Mesothelial cell of epicardium (in vitro differentiated cells): ENCODE results near the gene FOXD4L1. TPM values are rescaled to one million over a fixed set of nuclear protein-coding genes. Genes with fewer than 3 reads are reported as not detected.
"Not testable (repeated sequence)": the region's sequence is repeated elsewhere in the genome, so short reads cannot be mapped to it uniquely, and the experiment has no call there.

Experiments
- DNase-seq, 2 experiments: peaks; one replicate each; pipeline ENCODE4 v3.0.0; 2021; ENCODE audit warnings: low spot score in 2 of 2; ENCODE audit not compliant: unreplicated experiment in 2 of 2
- H3K27ac Mint-ChIP-seq: 2 replicates; pipeline ENCODE4 v1.8.0; 2021; ENCODE audit warnings: mixed read lengths
- H3K27me3 Mint-ChIP-seq: 2 replicates; pipeline ENCODE4 v1.8.0; 2021; ENCODE audit warnings: low read depth, mixed read lengths
- H3K36me3 Mint-ChIP-seq: 2 replicates; pipeline ENCODE4 v1.8.0; 2021; ENCODE audit warnings: mixed read lengths
- H3K4me1 Mint-ChIP-seq: 2 replicates; pipeline ENCODE4 v1.8.0; 2021; ENCODE audit warnings: mixed read lengths
- H3K4me3 Mint-ChIP-seq: 2 replicates; pipeline ENCODE4 v1.8.0; 2021; ENCODE audit warnings: mild to moderate bottlenecking, moderate library complexity, mixed read lengths
- H3K9me3 Mint-ChIP-seq: 2 replicates; pipeline ENCODE4 v1.8.0; 2021; ENCODE audit warnings: mixed read lengths
- total RNA-seq: library from RNA; stranded (reverse); gene quantifications from 3 replicates; pipeline ENCODE4 v1.2.1, GENCODE V29; 2021

FOXD4L1 gene
- total RNA-seq = 0.16 to 0.50 TPM (median 0.49 TPM) in 3 replicates

GRCh38 chr2:113498365-113498764 is at the start of gene FOXD4L1:
Gene FOXD4L1 (plus strand): TSS chr2:113498665. CDS start chr2:113499257, 592 bp downstream.
- not testable (repeated sequence) for H3K36me3 Mint-ChIP-seq, H3K4me3 Mint-ChIP-seq, H3K4me1 Mint-ChIP-seq, H3K27ac Mint-ChIP-seq, DNase-seq, H3K9me3 Mint-ChIP-seq
- peaks cover 42% of the 10 kb centered on the region for H3K27me3 Mint-ChIP-seq

DNA sequence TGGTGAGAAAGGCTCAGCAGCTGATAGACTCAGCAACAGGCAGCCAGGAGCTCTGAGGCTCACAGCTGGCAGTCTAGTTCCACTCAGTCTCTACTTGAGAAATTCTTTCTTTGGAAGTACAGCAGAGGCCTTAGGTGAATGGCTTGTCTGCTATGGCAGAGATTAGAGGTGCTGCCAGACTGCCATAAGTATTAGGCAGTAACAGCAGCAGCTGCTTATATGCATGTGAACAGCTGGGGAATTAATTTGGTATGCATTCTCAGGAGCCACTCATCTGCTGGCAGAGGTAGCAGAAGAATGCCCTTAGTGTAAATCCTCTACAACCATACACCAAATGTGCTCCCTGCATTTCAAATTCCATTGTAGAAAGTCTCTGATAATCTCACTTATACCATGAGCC is 32.7 kb upstream of the FOXD4L1 start:
- not testable (repeated sequence) for H3K27ac Mint-ChIP-seq, DNase-seq, H3K27me3 Mint-ChIP-seq, H3K4me1 Mint-ChIP-seq, H3K36me3 Mint-ChIP-seq, H3K4me3 Mint-ChIP-seq, H3K9me3 Mint-ChIP-seq

GRCh38 chr2:113476688-113477368 is 21.6 kb upstream of the FOXD4L1 start:
- not testable (repeated sequence) for H3K4me1 Mint-ChIP-seq, H3K27me3 Mint-ChIP-seq, DNase-seq, H3K27ac Mint-ChIP-seq, H3K4me3 Mint-ChIP-seq, H3K9me3 Mint-ChIP-seq
- peaks cover 12% of the 10 kb centered on the region for H3K36me3 Mint-ChIP-seq

- not testable (repeated sequence) for H3K4me3 Mint-ChIP-seq, H3K36me3 Mint-ChIP-seq, H3K9me3 Mint-ChIP-seq, DNase-seq, H3K27ac Mint-ChIP-seq, H3K4me1 Mint-ChIP-seq
- H3K27me3 Mint-ChIP-seq = peaks cover 29% of the 10 kb centered on the region
Measured at GRCh38 chr2:113496527-113496926, 1.9 kb upstream of the FOXD4L1 start.

DNA sequence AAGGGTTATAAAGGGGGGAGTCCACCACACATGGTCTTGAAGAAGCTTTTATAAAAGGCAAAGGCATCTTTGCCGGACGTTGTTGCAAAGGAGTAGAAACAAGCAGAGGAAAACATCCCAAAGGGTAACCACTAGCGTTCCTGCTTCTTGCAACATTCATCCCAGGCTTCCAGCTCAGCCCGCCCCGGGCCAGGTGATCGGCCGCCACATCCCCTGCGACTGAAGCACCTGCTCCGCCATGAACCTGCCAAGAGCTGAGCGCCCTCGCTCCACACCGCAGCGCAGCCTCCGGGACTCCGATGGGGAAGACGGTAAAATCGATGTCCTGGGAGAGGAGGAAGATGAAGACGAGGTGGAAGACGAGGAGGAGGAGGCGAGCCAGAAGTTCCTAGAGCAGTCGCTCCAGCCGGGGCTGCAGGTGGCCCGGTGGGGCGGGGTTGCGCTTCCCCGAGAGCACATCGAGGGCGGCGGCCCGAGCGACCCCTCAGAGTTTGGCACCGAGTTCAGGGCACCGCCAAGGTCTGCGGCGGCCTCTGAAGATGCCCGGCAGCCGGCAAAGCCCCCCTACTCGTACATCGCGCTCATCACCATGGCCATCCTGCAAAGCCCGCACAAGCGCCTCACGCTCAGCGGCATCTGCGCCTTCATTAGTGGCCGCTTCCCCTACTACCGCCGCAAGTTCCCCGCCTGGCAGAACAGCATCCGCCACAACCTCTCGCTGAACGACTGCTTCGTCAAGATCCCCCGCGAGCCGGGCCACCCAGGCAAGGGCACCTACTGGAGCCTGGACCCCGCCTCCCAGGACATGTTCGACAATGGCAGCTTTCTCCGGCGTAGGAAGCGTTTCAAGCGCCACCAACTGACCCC is 787 bp downstream of the FOXD4L1 start:
- H3K9me3 Mint-ChIP-seq, H3K36me3 Mint-ChIP-seq, H3K4me3 Mint-ChIP-seq, DNase-seq, H3K27ac Mint-ChIP-seq, H3K4me1 Mint-ChIP-seq: not testable (repeated sequence)
- peaks cover 48% of the 10 kb centered on the region for H3K27me3 Mint-ChIP-seq

GRCh38 chr2:113499886-113500722 is 1.6 kb downstream of the FOXD4L1 start:
- not testable (repeated sequence) for DNase-seq, H3K27ac Mint-ChIP-seq, H3K4me3 Mint-ChIP-seq, H3K9me3 Mint-ChIP-seq, H3K36me3 Mint-ChIP-seq, H3K4me1 Mint-ChIP-seq
- H3K27me3 Mint-ChIP-seq = peaks cover 52% of the 10 kb centered on the region

- DNase-seq, H3K27ac Mint-ChIP-seq, H3K9me3 Mint-ChIP-seq, H3K4me3 Mint-ChIP-seq, H3K4me1 Mint-ChIP-seq, H3K36me3 Mint-ChIP-seq: not testable (repeated sequence)
- peaks cover 55% of the 10 kb centered on the region for H3K27me3 Mint-ChIP-seq
Measured at GRCh38 chr2:113500723-113501038, 2.2 kb downstream of the FOXD4L1 start.

GRCh38 chr2:113502216-113503093 is 4.0 kb downstream of the FOXD4L1 start:
- not testable (repeated sequence) for H3K9me3 Mint-ChIP-seq, DNase-seq, H3K36me3 Mint-ChIP-seq, H3K27ac Mint-ChIP-seq, H3K4me1 Mint-ChIP-seq
- Mint-ChIP-seq H3K4me3 (peak overlapping the region; percentile 41), H3K27me3 (peaks cover 61% of the 10 kb centered on the region)

GRCh38 chr2:113503094-113504042 is 4.9 kb downstream of the FOXD4L1 start:
- not testable (repeated sequence) for H3K27ac Mint-ChIP-seq

GRCh38 chr2:113504081-113504480 is 5.6 kb downstream of the FOXD4L1 start:
- not testable (repeated sequence) for H3K36me3 Mint-ChIP-seq, DNase-seq, H3K27ac Mint-ChIP-seq, H3K4me3 Mint-ChIP-seq, H3K4me1 Mint-ChIP-seq, H3K9me3 Mint-ChIP-seq
- H3K27me3 Mint-ChIP-seq = peaks cover 64% of the 10 kb centered on the region

More at GRCh38 chr2:113503094-113504042, 4.9 kb downstream of the FOXD4L1 start:
- Mint-ChIP-seq H3K27me3 (peaks cover 64% of the 10 kb centered on the region), H3K4me3 (peak overlapping the region; percentile 41)
- H3K36me3 Mint-ChIP-seq, H3K9me3 Mint-ChIP-seq, DNase-seq, H3K4me1 Mint-ChIP-seq: not testable (repeated sequence)

- H3K4me3 Mint-ChIP-seq, H3K9me3 Mint-ChIP-seq, H3K36me3 Mint-ChIP-seq, H3K27ac Mint-ChIP-seq, DNase-seq, H3K4me1 Mint-ChIP-seq: not testable (repeated sequence)
- peaks cover 61% of the 10 kb centered on the region for H3K27me3 Mint-ChIP-seq
Measured at GRCh38 chr2:113507394-113508140, 9.1 kb downstream of the FOXD4L1 start.

DNA sequence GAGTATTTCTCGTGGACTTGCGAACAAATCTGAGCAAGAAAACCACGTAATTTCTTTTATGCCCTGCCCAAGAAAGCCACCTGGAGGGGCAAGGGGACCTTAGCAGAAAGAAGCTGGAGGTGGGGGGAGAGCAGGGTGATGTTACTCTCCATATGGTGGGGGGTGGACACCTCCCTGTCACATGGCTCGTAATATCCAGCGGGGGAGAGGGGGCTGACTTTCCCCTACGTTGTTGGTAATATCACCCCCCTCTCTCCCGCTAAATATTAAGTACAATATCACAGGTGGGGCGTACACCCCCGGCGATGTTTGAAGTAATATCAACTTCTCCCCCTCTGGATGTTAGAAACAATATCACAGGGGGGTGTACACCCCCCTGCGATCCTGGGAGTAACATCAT is 9.7 kb downstream of the FOXD4L1 start:
- not testable (repeated sequence) for H3K4me1 Mint-ChIP-seq, H3K36me3 Mint-ChIP-seq, H3K9me3 Mint-ChIP-seq, DNase-seq, H3K27ac Mint-ChIP-seq, H3K4me3 Mint-ChIP-seq
- H3K27me3 Mint-ChIP-seq = peaks cover 56% of the 10 kb centered on the region
